GM06990 (cell line): ENCODE measurements around the gene CCBE1.

ENCODE experiments used
- DNase-seq: peaks from one replicate; pipeline ENCODE4 v3.0.0-alpha.2; 2011; ENCODE audit not compliant: insufficient read length; ENCODE audit errors: extremely low read depth
- H3K27me3 ChIP-seq: replicated peaks from 2 replicates; pipeline ENCODE4 v1.6.0; 2011; ENCODE audit warnings: low read length; ENCODE audit not compliant: control insufficient read depth, insufficient read depth
- H3K36me3 ChIP-seq: 2 replicates; pipeline ENCODE4 v1.5.1; 2011; ENCODE audit warnings: low read length; ENCODE audit not compliant: control insufficient read depth, insufficient read depth
- H3K4me3 ChIP-seq: replicated peaks from 2 replicates; pipeline ENCODE4 v1.5.1; 2011; ENCODE audit warnings: low read depth, mild to moderate bottlenecking, control low read depth, low read length
- TF ChIP-seq, protein P1 (sequence below): IDR thresholded peaks from 2 replicates; pipeline ENCODE4 v1.5.1; 2011; ENCODE audit warnings: low read length, control low read depth, mild to moderate bottlenecking, inconsistent platforms; ENCODE audit not compliant: insufficient read depth, poor library complexity, severe bottlenecking

Gene CCBE1

GRCh38 chr18:59488899-59489298 lies 208.3 kb downstream of the CCBE1 start:
- no peak for DNase-seq
- Histone ChIP-seq H3K27me3 (no peaks in the 10 kb centered on the region), H3K4me3 (no peak overlapping the region), H3K36me3 (no peaks in the 10 kb centered on the region)
- TF ChIP-seq, protein P1, sequence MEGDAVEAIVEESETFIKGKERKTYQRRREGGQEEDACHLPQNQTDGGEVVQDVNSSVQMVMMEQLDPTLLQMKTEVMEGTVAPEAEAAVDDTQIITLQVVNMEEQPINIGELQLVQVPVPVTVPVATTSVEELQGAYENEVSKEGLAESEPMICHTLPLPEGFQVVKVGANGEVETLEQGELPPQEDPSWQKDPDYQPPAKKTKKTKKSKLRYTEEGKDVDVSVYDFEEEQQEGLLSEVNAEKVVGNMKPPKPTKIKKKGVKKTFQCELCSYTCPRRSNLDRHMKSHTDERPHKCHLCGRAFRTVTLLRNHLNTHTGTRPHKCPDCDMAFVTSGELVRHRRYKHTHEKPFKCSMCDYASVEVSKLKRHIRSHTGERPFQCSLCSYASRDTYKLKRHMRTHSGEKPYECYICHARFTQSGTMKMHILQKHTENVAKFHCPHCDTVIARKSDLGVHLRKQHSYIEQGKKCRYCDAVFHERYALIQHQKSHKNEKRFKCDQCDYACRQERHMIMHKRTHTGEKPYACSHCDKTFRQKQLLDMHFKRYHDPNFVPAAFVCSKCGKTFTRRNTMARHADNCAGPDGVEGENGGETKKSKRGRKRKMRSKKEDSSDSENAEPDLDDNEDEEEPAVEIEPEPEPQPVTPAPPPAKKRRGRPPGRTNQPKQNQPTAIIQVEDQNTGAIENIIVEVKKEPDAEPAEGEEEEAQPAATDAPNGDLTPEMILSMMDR = no peak

DNA sequence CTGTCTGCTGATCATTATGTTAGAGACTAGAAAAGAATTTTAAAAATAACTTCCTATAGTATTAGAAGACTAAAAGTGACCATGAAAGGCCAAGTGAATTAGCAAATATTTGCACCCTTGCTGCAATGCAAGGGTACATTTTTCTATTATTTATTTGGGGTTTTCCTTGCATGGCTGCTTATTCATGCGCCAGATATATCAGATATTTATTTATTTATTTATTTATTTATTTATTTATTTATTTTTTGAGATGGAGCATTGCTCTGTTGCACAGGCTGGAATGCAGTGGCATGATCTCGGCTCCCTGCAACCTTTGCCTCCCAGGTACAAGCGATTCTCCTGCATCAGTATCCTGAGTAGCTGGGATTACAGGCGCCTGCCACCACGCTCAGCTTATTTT lies 211.8 kb downstream of the CCBE1 start:
- no peaks in the 10 kb centered on the region for H3K36me3 ChIP-seq
- no peak for DNase-seq

DNA sequence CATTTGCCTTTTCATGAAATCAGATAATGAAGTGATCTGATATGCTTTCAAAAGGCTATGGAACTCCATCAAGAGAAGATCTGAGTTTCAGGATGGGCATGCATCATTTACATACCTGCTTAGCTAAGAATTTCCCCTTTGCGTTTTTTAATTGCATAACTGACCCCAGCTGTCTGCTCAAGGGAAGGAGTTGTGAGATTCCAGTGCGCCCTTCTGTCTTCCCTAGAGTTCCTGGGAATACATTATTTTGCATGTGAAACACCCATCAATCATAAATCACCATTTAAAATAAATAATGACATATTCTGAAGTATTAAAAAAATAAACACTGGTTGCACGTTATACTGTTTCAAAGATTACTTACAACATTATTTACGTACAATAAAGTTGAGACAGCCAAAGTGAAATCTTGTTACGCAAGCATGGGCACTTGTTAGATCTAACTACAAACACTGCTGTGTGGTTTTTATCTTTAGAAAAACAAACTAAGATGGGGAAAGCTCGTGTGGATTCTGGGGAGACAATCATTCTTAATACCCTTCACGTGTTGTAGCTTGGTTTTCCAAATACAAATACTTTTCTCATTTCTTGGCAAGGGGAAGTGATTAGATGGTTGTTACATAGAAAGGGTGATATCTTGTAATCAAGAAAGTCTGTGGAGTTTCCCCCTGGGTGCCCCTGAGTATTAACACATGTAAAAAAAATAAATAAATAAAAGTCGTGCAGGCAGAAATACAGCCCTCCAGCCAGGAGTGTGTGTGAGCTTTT lies 212.5 kb downstream of the CCBE1 start:
- Histone ChIP-seq H3K4me3 (no peak overlapping the region), H3K27me3 (no peaks in the 10 kb centered on the region), H3K36me3 (no peaks in the 10 kb centered on the region)
- TF ChIP-seq, protein P1 = no peak
- DNase-seq = no peak

More for the DNA sequence above, 211.8 kb downstream of the CCBE1 start:
- Histone ChIP-seq H3K27me3 (no peaks in the 10 kb centered on the region), H3K4me3 (no peak overlapping the region)
- TF ChIP-seq, protein P1 = no peak

DNA sequence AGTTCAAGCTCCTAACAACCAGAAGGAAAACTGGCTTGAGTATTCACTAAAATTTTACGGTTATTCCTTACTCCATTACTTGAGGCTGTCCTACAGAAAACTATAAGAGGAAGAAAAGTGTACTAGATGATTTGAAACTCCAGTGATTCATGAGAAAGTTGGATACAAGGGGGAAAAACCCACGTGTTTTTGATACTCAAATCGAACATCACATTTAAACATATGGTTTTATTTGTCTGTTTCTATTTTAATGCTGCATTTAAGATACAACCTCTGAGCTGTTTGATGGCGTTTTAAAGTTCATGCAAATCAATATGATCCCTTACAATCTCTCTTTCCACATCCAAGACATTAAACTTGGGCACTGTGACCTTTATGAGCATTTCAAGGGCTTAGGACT lies 213.1 kb downstream of the CCBE1 start:
- TF ChIP-seq, protein P1 = no peak
- no peak overlapping the region for H3K4me3 ChIP-seq
- no peaks in the 10 kb centered on the region for H3K36me3 ChIP-seq
- no peak for DNase-seq
- H3K27me3 ChIP-seq = no peaks in the 10 kb centered on the region

DNA sequence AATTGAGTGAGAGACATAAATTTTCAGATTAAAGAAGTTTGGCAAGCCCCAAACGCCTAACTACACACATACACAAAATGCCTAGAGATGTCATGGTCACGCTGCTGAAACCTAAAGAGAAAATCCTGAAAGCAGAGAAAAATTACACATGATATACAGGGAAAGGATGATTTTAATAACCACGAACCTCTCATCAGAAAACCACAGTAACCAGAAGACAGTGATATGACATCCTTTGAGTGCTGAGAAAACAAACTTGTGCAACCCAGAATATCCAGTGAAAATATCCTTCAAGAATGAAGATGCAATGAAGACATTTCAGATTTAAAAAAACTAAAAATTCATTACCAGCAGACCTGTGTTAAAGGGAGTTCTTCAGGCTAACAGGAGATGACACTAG lies 215.8 kb downstream of the CCBE1 start:
- Histone ChIP-seq H3K27me3 (no peaks in the 10 kb centered on the region), H3K4me3 (no peak overlapping the region), H3K36me3 (no peaks in the 10 kb centered on the region)
- TF ChIP-seq, protein P1 = no peak
- DNase-seq = no peak
